DOHH2 (cell line): ENCODE results near the gene GH2.
"Not testable (repeated sequence)": the region's sequence is repeated elsewhere in the genome, so short reads cannot be mapped to it uniquely, and the experiment has no call there.

Experiments
- EZH2phosphoT487 ChIP-seq: fragments of 200-600 bp; sonication (generic); IDR thresholded peaks from 2 replicates; pipeline ENCODE4 v1.6.1; 2017; ENCODE audit warnings: borderline replicate concordance, mild to moderate bottlenecking, antibody characterized with exemption, low read length, moderate library complexity, mixed read lengths
- TF ChIP-seq, protein P1 (sequence below): fragments of 200-600 bp; sonication (generic); IDR thresholded peaks from one replicate; pipeline ENCODE4 v1.5.1; 2014; ENCODE audit warnings: antibody characterized with exemption, mild to moderate bottlenecking, low read depth, low read length; ENCODE audit not compliant: poor library complexity, severe bottlenecking

GRCh38 chr17:63901971-63902370 is 20.2 kb upstream of the GH2 start:
- TF ChIP-seq, protein P1, sequence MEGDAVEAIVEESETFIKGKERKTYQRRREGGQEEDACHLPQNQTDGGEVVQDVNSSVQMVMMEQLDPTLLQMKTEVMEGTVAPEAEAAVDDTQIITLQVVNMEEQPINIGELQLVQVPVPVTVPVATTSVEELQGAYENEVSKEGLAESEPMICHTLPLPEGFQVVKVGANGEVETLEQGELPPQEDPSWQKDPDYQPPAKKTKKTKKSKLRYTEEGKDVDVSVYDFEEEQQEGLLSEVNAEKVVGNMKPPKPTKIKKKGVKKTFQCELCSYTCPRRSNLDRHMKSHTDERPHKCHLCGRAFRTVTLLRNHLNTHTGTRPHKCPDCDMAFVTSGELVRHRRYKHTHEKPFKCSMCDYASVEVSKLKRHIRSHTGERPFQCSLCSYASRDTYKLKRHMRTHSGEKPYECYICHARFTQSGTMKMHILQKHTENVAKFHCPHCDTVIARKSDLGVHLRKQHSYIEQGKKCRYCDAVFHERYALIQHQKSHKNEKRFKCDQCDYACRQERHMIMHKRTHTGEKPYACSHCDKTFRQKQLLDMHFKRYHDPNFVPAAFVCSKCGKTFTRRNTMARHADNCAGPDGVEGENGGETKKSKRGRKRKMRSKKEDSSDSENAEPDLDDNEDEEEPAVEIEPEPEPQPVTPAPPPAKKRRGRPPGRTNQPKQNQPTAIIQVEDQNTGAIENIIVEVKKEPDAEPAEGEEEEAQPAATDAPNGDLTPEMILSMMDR: not testable (repeated sequence)
- TF ChIP-seq EZH2phosphoT487: not testable (repeated sequence)
